GM21367 (cell line): ENCODE results near the gene GRAMD1C.
"Not testable (repeated sequence)": the region's sequence is repeated elsewhere in the genome, so short reads cannot be mapped to it uniquely, and the experiment has no call there.

Experiments used
- ATAC-seq: cut with Tn5 transposase; IDR thresholded peaks from one replicate; pipeline ENCODE4 v1.9.1; 2021; ENCODE audit not compliant: unreplicated experiment

GRAMD1C gene

GRCh38 chr3:113850391-113850790, 11.8 kb downstream of the GRAMD1C start:
- ATAC-seq: not testable (repeated sequence)

- ATAC-seq: no peak
These were observed 13.9 kb downstream of the GRAMD1C start for GRCh38 chr3:113852506-113852905.

GRCh38 chr3:113867506-113867905, 28.9 kb downstream of the GRAMD1C start:
- no peak for ATAC-seq

GRCh38 chr3:113873293-113873692, 34.7 kb downstream of the GRAMD1C start:
- ATAC-seq: no peak

GRCh38 chr3:113873814-113874526, 35.4 kb downstream of the GRAMD1C start:
- no peak for ATAC-seq

- ATAC-seq: no peak
These were observed 39.8 kb downstream of the GRAMD1C start for GRCh38 chr3:113878403-113878802.

- ATAC-seq: no peak
These were observed 46.5 kb downstream of the GRAMD1C start for GRCh38 chr3:113885050-113885449.

GRCh38 chr3:113890256-113890900, 51.8 kb downstream of the GRAMD1C start:
- no peak for ATAC-seq

- no peak for ATAC-seq
These were observed 56.3 kb downstream of the GRAMD1C start for GRCh38 chr3:113894927-113895326.

GRCh38 chr3:113895964-113896363, 57.4 kb downstream of the GRAMD1C start:
- no peak for ATAC-seq

GRCh38 chr3:113896930-113897329, 58.3 kb downstream of the GRAMD1C start:
- no peak for ATAC-seq

GRCh38 chr3:113897373-113897777, 58.8 kb downstream of the GRAMD1C start:
- no peak for ATAC-seq

- no peak for ATAC-seq
These were observed 60.3 kb downstream of the GRAMD1C start for GRCh38 chr3:113898892-113899291.

GRCh38 chr3:113906568-113907140, 68.1 kb downstream of the GRAMD1C start:
- no peak for ATAC-seq

- ATAC-seq: no peak
These were observed 69.5 kb downstream of the GRAMD1C start for GRCh38 chr3:113908133-113908532.

- no peak for ATAC-seq
These were observed 72.4 kb downstream of the GRAMD1C start for GRCh38 chr3:113910966-113911365.

GRCh38 chr3:113912552-113913236, 74.1 kb downstream of the GRAMD1C start:
- ATAC-seq: peak; percentile 91

GRCh38 chr3:113914646-113915045, 76.1 kb downstream of the GRAMD1C start:
- ATAC-seq: no peak

- ATAC-seq: no peak
These were observed 89.0 kb downstream of the GRAMD1C start for GRCh38 chr3:113927556-113927955.

GRCh38 chr3:113946831-113947230, 108.2 kb downstream of the GRAMD1C start:
- no peak for ATAC-seq

GRCh38 chr3:113947372-113948014, 108.9 kb downstream of the GRAMD1C start, which contains the start of gene ZDHHC23:
TSS of gene ZDHHC23 (plus strand) at chr3:113948013. CDS start at chr3:113948803, 790 bp downstream.
- peak; percentile 68 for ATAC-seq
